Hematopoietic multipotent progenitor cell (in vitro differentiated cells): ENCODE results near the gene TSHZ2. TPM values are rescaled to one million over a fixed set of nuclear protein-coding genes. Genes with fewer than 3 reads are reported as not detected.
A peak's percentile ranks its signal among the peaks of the same experiment; 100 is the strongest.
"Not testable (repeated sequence)": the region's sequence is repeated elsewhere in the genome, so short reads cannot be mapped to it uniquely, and the experiment has no call there.

Experiments used
- DNase-seq, 3 donors: peaks; one replicate each; pipeline ENCODE4 v3.0.0-alpha.2; 2011 to 2015; ENCODE audit warnings: low read depth in 2 of 3, low spot score in 2 of 3
- total RNA-seq: library from RNA; depleted of rRNA; stranded (reverse); fragments of >200 nt; gene quantifications from one replicate; pipeline ENCODE4 v1.2.3, GENCODE V29; 2012

The TSHZ2 gene
- total RNA-seq, 1 donor = under 0.01 TPM

DNA sequence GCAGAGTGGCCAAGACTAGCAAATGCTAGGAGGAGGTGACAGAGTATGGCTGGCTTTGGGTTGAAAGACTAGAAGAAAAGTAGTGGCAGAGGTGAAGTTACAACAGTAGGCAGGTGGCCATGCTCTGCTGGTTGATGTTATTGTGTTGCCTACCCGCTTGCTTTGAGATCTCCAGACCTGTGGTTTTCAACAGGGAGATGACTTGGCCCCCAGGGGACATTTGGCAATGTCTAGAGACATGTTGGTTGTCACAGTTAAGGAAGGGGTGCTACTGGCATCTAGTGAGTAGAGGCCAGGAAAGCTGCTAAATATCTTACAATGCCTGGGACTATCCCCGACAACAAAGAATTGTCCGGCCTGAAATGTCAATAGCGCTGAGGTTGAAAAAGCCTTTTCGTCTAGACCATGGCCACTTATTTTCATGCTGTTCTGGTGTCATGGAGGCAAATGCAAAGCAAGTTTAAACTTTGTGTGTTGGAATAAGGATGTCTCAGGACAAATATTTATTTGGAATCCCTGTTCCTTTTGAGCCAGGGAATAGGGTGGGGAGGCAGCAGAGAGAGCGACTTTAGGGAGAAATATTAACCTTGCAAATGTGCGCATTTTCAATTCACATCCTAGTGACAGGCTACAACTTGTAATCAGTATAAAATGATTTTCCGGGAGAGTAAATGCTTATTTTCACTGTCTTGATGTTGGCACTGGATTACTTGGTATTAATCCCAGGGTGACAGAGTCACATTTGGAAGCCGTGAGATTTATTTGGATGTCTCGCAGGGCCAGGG, 417.6 kb downstream of the TSHZ2 start:
- no peak for DNase-seq

DNA sequence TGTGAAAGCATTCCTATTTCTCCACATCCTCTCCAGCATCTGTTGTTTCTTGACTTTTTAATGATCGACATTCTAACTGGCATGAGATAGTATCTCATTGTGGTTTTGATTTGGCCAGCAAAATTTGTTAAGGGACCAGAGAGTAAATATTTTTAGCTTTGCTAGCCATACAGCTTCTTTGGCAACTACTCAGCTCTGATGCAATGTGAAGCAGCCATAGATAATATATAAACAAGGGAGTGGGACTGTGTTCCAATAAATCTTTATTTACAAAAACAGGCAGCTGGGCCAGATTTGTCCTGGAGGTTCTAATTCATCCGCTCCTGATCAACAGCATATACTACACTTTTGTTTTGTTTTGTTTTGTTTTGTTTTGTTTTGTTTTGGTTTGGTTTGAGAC, 418.6 kb downstream of the TSHZ2 start:
- DNase-seq = no peak

GRCh38 chr20:53394433-53394832, 422.3 kb downstream of the TSHZ2 start:
- no peak for DNase-seq

DNA sequence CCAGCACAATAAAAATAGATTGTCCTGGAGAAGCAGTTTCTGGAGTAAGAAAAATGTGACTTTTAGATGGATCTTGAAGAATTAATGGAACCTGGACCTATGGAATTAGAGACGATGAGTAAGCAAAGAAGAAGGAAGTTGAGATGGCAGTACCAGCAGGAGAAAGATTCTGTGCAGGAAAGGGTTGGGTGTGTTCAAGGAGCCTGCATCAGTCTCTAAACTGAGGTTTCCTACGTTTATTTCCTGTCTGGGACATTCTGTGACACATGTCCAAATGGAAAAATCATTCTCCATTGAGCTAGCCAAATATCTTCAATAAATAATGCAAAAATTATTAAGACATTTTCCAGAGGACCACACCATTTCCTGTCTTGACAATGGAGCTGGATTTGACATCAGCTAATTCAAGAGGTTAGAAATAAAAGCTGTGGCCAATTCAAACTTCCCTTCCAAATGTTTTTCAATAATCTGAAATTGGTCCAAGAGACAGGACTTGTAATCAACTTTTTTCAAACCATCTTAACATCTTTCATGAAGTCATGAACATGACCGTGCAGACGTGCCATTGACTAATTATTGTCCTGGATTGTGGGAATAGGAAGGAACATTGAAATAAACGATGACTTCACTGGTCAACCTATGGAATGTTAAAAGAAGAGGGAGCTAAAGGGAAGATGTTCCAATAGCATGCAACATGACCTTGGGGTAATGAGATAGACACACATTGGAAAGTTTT, 423.2 kb downstream of the TSHZ2 start:
- DNase-seq = no peak

- DNase-seq = no peak
These were observed 426.9 kb downstream of the TSHZ2 start for GRCh38 chr20:53399083-53399482.

GRCh38 chr20:53399592-53400335, 427.6 kb downstream of the TSHZ2 start:
- DNase-seq = no peak

- no peak for DNase-seq
These were observed 430.3 kb downstream of the TSHZ2 start for GRCh38 chr20:53402233-53403005.

GRCh38 chr20:53403029-53403428, 430.9 kb downstream of the TSHZ2 start:
- no peak for DNase-seq

- DNase-seq = peak in 1 of 3 donors; percentile 13
These were observed 433.0 kb downstream of the TSHZ2 start for GRCh38 chr20:53405139-53405538.

GRCh38 chr20:53406580-53406979, 434.4 kb downstream of the TSHZ2 start:
- no peak for DNase-seq

DNA sequence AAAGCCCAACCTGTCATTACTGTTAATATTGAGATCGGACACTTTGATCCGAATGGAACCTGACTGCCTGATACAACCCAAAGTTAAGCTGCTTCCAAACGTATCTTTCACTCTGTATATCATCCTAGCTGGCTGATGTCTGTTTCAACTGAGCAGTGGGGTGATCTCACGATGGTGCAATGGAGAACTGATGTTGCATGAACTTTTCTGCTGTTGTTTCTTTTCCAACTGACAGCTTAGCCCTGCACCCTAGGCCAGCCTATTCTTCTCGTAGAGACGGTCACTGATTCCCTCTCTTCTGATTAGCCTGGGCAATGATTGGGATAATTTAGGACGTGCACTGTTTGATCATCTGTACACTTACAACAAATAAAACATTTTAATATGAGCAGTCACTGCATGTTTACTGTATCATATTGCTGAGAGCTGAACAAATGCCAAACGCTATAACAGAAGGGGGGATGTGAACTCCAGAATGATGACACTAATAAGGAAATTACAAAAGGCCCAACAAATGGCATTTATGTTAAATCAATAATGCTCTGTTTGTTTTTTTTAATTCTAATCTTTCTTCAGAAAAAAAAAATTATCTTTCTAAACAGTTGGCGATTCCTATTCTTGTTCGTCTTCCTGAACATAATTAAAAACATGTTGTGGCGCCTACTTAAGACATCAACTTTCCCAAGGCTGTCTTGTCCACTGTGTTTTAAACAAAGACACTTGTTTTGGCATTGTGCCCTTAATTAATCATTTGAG, 436.7 kb downstream of the TSHZ2 start:
- no peak for DNase-seq

- no peak for DNase-seq
These were observed 437.2 kb downstream of the TSHZ2 start for GRCh38 chr20:53409447-53409717.

DNA sequence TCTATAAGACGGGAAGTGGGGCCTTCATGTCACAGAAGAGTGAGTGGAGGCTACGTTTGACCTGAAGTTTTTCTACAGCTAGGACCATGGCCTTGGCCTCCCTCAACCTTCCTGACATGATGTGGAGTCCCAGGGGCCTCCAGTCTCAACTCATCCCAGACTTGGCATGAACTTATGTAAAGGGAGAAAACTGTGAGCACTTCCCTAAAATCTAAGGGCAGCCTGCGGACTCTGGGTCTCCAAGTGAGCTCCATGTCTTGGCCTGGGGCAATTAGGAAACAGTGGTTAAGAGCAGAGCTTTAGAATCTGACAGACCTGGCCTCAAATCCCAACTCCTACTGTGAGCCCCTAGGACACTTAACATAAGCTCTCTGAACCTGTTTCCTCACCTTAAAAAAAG, 439.0 kb downstream of the TSHZ2 start:
- no peak for DNase-seq

GRCh38 chr20:53411891-53412290, 439.7 kb downstream of the TSHZ2 start:
- no peak for DNase-seq

GRCh38 chr20:53412577-53413185, 440.5 kb downstream of the TSHZ2 start:
- DNase-seq = no peak

DNA sequence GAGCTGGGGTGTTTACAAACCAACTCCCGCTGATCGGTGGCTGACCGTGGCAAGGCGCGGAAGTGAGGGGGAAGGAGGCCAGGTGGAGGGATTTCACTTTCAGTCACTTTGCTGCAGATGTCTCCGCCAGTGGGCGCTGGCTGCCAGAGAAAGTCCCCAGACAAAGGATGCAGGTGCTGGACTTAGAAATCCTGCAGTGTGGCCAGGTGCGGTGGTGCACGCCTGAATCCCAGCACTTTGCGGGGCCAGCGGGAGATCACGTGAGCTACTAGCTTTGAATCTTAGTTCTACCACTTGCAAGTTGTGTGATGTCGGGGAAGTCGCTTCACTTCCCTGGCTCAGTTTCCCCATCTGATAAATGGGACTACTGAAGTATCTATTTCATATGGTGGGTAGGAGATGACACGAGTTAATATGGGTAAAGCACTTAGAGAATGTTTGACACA, 441.1 kb downstream of the TSHZ2 start:
- DNase-seq = peak in 2 of 3 donors; percentile 19 to 60

- not testable (repeated sequence) for DNase-seq
These were observed 441.7 kb downstream of the TSHZ2 start for GRCh38 chr20:53413845-53414244.

DNA sequence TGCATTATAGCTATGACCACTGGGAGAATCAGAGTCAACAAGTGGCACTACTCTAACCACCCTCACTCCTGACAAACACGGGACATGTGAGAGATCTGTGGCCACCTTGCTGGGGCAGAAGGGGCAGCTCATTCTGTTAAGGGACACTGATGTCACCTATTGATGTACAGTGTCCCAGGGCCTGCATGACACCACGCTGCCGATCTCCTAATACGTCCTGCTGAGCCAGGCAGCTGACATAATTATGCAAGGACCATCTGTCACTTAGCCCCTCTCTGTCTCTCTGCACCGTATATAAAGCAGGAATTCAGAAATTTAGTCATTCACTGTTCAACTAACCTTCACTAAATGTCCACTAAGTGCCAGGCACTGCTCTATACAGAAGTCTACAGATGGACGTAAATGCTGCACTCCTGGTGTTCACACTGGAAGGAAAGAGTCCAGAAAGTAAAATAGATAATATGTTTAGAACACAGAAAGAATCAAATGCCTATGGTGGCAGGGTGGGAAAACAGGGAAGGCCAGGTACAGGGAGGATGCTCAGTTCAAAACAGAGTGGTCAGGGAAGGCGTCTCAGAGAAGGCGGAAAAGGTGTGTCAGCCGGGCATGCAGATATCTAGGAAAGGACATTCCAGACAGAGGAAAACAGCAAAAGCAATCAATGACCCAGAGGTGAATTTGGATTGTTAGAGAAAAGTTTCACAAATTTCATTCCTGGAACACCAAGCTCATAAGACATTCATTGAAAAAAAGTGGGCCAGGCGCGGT, 447.7 kb downstream of the TSHZ2 start:
- DNase-seq = no peak

- DNase-seq = no peak
These were observed 449.2 kb downstream of the TSHZ2 start for GRCh38 chr20:53421343-53421742.
